Measurements from ENCODE around the gene INAFM1. TPM values are rescaled to one million over a fixed set of nuclear protein-coding genes. Genes with fewer than 3 reads are reported as not detected.

Gene INAFM1
- total RNA-seq, 1 experiment from 2014 or later, result 8.1 TPM

DNA sequence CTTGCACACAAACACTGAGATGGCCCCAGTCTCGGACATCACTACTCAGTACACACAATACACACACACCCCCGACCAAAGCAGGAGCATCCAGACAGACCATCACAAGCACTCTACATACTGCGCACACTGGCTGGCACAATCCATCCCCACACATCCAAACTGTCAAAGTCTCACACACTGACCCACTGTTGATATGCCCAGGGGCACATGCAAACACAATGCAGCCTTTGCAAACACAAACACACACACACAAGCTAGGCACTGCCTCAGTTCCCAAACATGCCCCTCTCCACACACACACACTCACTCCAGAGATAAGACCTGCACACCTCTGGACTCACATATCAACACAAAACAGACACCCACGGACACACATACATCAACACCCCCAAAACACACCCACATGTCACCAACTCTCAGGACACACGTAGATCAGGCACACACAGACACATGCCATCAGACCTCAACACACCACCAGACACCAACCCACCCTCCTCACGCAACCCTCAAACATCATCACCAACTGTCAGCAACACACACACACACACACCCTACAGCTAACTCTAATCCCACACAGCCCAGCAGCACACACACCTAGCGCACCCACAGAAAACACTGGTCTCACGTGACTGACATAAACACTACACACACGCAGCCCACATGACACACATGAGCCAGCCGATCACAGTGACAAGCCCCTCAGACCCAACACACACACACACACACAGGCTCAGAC, 45.6 kb upstream of the INAFM1 start:
- no peak for TF ChIP-seq ZNF121 (CRISPR knock-in tag; IDR thresholded peaks at IDR 0.05)
- ATAC-seq (no peak), DNase-seq (ENCODE audit: low spot score) (no peak)
- H3K4me1 Mint-ChIP-seq, result peaks cover 27% of the 10 kb centered on the region
- POLR2A ChIA-PET, result interaction anchor here (0.6 to 1.1 kb wide), 3 partner anchors 12 to 17 kb away, joined by 3 to 6 read pairs (median 3); no protein-coding TSS in a partner anchor
- H3K36me3 Mint-ChIP-seq, result peaks cover 5% of the 10 kb centered on the region
- H3K4me3 Mint-ChIP-seq, result no peak overlapping the region
- no peak overlapping the region for H3K27ac Mint-ChIP-seq
- H3K27me3 Mint-ChIP-seq (ENCODE audit: low read depth), result no peaks in the 10 kb centered on the region; the same call in 1 of the 2 replicates
- no peaks in the 10 kb centered on the region for H3K9me3 Mint-ChIP-seq
- CTCF ChIA-PET, result interaction anchor here (7.4 to 9.0 kb wide), 2 partner anchors 16 to 18 kb away, joined by 79 to 136 read pairs; no protein-coding TSS in a partner anchor

DNA sequence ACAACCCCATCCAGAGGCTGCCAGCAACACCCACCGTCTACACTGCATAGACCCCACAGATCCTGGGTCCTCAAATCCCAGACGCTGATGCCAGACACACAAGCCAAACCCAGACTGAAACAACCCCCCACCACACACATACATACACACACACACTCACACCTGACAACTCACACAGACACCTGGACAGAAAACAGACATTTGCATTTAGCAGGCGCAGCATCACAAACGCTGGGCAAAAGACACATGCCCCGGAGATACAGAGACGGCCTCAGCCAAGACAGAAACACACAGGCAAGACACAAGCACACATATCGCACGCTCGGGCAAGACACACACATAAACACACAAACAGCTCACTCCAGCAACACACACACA, 45.0 kb upstream of the INAFM1 start:
- ChIA-PET POLR2A (interaction anchor here (1.0 to 1.1 kb wide), 2 partner anchors 11 to 14 kb away, joined by 3 read pairs; no protein-coding TSS in a partner anchor), CTCF (interaction anchor here (7.4 to 9.0 kb wide), 2 partner anchors 16 to 19 kb away, joined by 79 to 136 read pairs; no protein-coding TSS in a partner anchor)
- DNase-seq (ENCODE audit: low spot score) (no peak), ATAC-seq (no peak)
- Mint-ChIP-seq H3K9me3 (no peaks in the 10 kb centered on the region), H3K4me1 (peaks cover 27% of the 10 kb centered on the region), H3K27me3 (ENCODE audit: low read depth) (no peaks in the 10 kb centered on the region; the same call in 1 of the 2 replicates), H3K4me3 (no peak overlapping the region), H3K36me3 (peaks cover 5% of the 10 kb centered on the region), H3K27ac (no peak overlapping the region)
- TF ChIP-seq, protein P1, sequence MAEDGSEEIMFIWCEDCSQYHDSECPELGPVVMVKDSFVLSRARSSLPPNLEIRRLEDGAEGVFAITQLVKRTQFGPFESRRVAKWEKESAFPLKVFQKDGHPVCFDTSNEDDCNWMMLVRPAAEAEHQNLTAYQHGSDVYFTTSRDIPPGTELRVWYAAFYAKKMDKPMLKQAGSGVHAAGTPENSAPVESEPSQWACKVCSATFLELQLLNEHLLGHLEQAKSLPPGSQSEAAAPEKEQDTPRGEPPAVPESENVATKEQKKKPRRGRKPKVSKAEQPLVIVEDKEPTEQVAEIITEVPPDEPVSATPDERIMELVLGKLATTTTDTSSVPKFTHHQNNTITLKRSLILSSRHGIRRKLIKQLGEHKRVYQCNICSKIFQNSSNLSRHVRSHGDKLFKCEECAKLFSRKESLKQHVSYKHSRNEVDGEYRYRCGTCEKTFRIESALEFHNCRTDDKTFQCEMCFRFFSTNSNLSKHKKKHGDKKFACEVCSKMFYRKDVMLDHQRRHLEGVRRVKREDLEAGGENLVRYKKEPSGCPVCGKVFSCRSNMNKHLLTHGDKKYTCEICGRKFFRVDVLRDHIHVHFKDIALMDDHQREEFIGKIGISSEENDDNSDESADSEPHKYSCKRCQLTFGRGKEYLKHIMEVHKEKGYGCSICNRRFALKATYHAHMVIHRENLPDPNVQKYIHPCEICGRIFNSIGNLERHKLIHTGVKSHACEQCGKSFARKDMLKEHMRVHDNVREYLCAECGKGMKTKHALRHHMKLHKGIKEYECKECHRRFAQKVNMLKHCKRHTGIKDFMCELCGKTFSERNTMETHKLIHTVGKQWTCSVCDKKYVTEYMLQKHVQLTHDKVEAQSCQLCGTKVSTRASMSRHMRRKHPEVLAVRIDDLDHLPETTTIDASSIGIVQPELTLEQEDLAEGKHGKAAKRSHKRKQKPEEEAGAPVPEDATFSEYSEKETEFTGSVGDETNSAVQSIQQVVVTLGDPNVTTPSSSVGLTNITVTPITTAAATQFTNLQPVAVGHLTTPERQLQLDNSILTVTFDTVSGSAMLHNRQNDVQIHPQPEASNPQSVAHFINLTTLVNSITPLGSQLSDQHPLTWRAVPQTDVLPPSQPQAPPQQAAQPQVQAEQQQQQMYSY (CRISPR knock-in tag; IDR thresholded peaks at IDR 0.05), result no peak
- TF ChIP-seq, protein P2, sequence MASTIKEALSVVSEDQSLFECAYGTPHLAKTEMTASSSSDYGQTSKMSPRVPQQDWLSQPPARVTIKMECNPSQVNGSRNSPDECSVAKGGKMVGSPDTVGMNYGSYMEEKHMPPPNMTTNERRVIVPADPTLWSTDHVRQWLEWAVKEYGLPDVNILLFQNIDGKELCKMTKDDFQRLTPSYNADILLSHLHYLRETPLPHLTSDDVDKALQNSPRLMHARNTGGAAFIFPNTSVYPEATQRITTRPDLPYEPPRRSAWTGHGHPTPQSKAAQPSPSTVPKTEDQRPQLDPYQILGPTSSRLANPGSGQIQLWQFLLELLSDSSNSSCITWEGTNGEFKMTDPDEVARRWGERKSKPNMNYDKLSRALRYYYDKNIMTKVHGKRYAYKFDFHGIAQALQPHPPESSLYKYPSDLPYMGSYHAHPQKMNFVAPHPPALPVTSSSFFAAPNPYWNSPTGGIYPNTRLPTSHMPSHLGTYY (CRISPR knock-in tag; IDR thresholded peaks at IDR 0.05), result no peak
- TF ChIP-seq TEAD1 (CRISPR knock-in tag; IDR thresholded peaks at IDR 0.05), result no peak
- TF ChIP-seq NR2C2 (CRISPR knock-in tag; IDR thresholded peaks at IDR 0.05), result no peak
- TF ChIP-seq CREM (CRISPR knock-in tag; IDR thresholded peaks at IDR 0.05), result no peak
- TF ChIP-seq, protein P3, sequence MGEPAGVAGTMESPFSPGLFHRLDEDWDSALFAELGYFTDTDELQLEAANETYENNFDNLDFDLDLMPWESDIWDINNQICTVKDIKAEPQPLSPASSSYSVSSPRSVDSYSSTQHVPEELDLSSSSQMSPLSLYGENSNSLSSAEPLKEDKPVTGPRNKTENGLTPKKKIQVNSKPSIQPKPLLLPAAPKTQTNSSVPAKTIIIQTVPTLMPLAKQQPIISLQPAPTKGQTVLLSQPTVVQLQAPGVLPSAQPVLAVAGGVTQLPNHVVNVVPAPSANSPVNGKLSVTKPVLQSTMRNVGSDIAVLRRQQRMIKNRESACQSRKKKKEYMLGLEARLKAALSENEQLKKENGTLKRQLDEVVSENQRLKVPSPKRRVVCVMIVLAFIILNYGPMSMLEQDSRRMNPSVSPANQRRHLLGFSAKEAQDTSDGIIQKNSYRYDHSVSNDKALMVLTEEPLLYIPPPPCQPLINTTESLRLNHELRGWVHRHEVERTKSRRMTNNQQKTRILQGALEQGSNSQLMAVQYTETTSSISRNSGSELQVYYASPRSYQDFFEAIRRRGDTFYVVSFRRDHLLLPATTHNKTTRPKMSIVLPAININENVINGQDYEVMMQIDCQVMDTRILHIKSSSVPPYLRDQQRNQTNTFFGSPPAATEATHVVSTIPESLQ (CRISPR knock-in tag; IDR thresholded peaks at IDR 0.05), result no peak
- TF ChIP-seq, protein P4, sequence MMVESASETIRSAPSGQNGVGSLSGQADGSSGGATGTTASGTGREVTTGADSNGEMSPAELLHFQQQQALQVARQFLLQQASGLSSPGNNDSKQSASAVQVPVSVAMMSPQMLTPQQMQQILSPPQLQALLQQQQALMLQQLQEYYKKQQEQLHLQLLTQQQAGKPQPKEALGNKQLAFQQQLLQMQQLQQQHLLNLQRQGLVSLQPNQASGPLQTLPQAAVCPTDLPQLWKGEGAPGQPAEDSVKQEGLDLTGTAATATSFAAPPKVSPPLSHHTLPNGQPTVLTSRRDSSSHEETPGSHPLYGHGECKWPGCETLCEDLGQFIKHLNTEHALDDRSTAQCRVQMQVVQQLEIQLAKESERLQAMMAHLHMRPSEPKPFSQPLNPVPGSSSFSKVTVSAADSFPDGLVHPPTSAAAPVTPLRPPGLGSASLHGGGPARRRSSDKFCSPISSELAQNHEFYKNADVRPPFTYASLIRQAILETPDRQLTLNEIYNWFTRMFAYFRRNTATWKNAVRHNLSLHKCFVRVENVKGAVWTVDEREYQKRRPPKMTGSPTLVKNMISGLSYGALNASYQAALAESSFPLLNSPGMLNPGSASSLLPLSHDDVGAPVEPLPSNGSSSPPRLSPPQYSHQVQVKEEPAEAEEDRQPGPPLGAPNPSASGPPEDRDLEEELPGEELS (CRISPR knock-in tag; IDR thresholded peaks at IDR 0.05), result no peak
- TF ChIP-seq MYBL2 (CRISPR knock-in tag; IDR thresholded peaks at IDR 0.05), result no peak
- no peak for TF ChIP-seq GABPB1 (CRISPR knock-in tag; IDR thresholded peaks at IDR 0.05)
- TF ChIP-seq, protein P5, sequence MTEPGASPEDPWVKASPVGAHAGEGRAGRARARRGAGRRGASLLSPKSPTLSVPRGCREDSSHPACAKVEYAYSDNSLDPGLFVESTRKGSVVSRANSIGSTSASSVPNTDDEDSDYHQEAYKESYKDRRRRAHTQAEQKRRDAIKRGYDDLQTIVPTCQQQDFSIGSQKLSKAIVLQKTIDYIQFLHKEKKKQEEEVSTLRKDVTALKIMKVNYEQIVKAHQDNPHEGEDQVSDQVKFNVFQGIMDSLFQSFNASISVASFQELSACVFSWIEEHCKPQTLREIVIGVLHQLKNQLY (CRISPR knock-in tag; IDR thresholded peaks at IDR 0.05), result no peak
- TF ChIP-seq, protein P6, sequence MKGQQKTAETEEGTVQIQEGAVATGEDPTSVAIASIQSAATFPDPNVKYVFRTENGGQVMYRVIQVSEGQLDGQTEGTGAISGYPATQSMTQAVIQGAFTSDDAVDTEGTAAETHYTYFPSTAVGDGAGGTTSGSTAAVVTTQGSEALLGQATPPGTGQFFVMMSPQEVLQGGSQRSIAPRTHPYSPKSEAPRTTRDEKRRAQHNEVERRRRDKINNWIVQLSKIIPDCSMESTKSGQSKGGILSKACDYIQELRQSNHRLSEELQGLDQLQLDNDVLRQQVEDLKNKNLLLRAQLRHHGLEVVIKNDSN (CRISPR knock-in tag; IDR thresholded peaks at IDR 0.05), result no peak
- no peak for TF ChIP-seq ZNF232 (CRISPR knock-in tag; IDR thresholded peaks at IDR 0.05)
- no peak for TF ChIP-seq ZBTB21 (CRISPR knock-in tag; IDR thresholded peaks at IDR 0.05; ENCODE audit: borderline replicate concordance)
- TF ChIP-seq, protein P7, sequence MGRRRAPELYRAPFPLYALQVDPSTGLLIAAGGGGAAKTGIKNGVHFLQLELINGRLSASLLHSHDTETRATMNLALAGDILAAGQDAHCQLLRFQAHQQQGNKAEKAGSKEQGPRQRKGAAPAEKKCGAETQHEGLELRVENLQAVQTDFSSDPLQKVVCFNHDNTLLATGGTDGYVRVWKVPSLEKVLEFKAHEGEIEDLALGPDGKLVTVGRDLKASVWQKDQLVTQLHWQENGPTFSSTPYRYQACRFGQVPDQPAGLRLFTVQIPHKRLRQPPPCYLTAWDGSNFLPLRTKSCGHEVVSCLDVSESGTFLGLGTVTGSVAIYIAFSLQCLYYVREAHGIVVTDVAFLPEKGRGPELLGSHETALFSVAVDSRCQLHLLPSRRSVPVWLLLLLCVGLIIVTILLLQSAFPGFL (CRISPR knock-in tag; IDR thresholded peaks at IDR 0.05; ENCODE audit: borderline replicate concordance), result no peak

Data from WTC11 (cell line).